Measurements from ENCODE around the gene MSI1. TPM values are rescaled to one million over a fixed set of nuclear protein-coding genes. Genes with fewer than 3 reads are reported as not detected.

The MSI1 gene
- total RNA-seq, 1 experiment from 2014 or later = 26.0 TPM

DNA sequence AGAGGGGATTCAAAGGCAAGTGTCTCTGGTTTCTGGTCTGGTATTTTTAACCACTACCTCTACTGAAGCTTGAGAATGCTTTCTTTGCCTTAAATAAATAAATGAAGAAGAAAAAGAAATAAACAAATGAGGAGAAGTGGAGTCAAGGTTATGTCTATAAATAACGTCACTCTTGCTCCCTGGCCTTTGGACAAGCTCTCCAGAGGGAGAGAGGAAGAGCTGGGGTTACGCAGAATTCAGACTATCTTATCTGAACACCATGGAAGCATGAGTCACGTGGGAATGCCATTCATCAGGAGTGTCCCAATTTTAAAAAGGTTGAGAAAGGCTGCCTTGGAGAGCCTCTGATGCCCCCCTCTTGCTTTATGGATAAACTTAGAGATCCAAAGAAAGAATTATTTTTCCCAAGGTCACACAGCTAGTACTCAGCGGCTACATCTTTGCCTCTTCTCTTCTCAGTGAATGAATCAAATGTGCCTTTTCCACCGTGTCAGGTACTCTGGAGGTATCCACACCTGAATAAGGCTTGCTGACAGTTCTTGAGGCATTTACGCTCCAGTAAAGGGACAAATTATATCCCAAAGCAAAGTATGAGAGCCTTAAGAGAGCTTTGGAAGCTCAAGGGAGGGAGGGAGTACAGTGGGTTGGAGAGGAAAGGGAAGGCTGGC is 12.9 kb upstream of the MSI1 start:
- ChIA-PET POLR2A (no interaction called here), RAD21 (ENCODE audit: low non-redundant PET in 1 of 2, low total read pairs in 2 of 2, uncharacterized antibody in 2 of 2, unreplicated experiment in 2 of 2) (no interaction called here), CTCF (interaction anchor here (1.4 kb wide), 1 partner anchor 15 kb away, joined by 4 read pairs; no protein-coding TSS in a partner anchor)
- Histone ChIP-seq H3K4me3 (replicated peaks in 1 of 2; ENCODE audit: low read depth in 1 of 2, low read length in 2 of 2) (no peak overlapping the region), H3K9me2 (ENCODE audit: insufficient read depth) (no peaks in the 10 kb centered on the region), H3K9ac (ENCODE audit: low read length) (no peak overlapping the region), H3K79me2 (ENCODE audit: insufficient read depth, low read length) (no peaks in the 10 kb centered on the region), H3K4me2 (ENCODE audit: low read length) (no peak overlapping the region), H3K9me3 (ENCODE audit: control insufficient read depth in 1 of 2, insufficient read depth in 1 of 2, low read depth in 1 of 2, low read length in 2 of 2) (no peaks in the 10 kb centered on the region), H3K27me3 (ENCODE audit: insufficient read depth, low read length) (no peaks in the 10 kb centered on the region), H4K20me1 (ENCODE audit: insufficient read depth) (no peaks in the 10 kb centered on the region), H3K27ac (ENCODE audit: low read depth, low read length) (no peak overlapping the region), H3K36me3 (ENCODE audit: control insufficient read depth in 1 of 2, insufficient read depth in 2 of 2, low read length in 2 of 2) (no peaks in the 10 kb centered on the region), H2AFZ (ENCODE audit: low read depth, low read length, poor library complexity, severe bottlenecking) (no peak overlapping the region), H3K4me1 (ENCODE audit: control insufficient read depth in 1 of 2, insufficient read depth in 2 of 2, low read length in 2 of 2) (peaks cover 0 to 9% of the 10 kb centered on the region in 2 experiments; a peak in 2 of 4 replicates)
- no peak for ATAC-seq
- intact Hi-C loops (cut with micrococcal nuclease) = no loop called here
- TF ChIP-seq EGR1 (IDR thresholded peaks at IDR 0.05; ENCODE audit: low read depth) = no peak
- TF ChIP-seq ZFX (IDR thresholded peaks at IDR 0.05) = no peak
- TF ChIP-seq EZH2phosphoT487 (IDR thresholded peaks at IDR 0.05; ENCODE audit: borderline replicate concordance) = no peak
- no peak for TF ChIP-seq EZH2 (IDR thresholded peaks at IDR 0.05)
- no peak for TF ChIP-seq FOSL1 (IDR thresholded peaks at IDR 0.05; ENCODE audit: low read depth)
- TF ChIP-seq YY1 (IDR thresholded peaks at IDR 0.05; ENCODE audit: extremely low read depth, insufficient replicate concordance, low read depth, low read length) = no peak
- TF ChIP-seq, protein P1, sequence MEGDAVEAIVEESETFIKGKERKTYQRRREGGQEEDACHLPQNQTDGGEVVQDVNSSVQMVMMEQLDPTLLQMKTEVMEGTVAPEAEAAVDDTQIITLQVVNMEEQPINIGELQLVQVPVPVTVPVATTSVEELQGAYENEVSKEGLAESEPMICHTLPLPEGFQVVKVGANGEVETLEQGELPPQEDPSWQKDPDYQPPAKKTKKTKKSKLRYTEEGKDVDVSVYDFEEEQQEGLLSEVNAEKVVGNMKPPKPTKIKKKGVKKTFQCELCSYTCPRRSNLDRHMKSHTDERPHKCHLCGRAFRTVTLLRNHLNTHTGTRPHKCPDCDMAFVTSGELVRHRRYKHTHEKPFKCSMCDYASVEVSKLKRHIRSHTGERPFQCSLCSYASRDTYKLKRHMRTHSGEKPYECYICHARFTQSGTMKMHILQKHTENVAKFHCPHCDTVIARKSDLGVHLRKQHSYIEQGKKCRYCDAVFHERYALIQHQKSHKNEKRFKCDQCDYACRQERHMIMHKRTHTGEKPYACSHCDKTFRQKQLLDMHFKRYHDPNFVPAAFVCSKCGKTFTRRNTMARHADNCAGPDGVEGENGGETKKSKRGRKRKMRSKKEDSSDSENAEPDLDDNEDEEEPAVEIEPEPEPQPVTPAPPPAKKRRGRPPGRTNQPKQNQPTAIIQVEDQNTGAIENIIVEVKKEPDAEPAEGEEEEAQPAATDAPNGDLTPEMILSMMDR (IDR thresholded peaks at IDR 0.05 in 2 of 3, conservative IDR thresholded peaks at IDR 0.05 in 1 of 3; ENCODE audit: borderline replicate concordance in 1 of 3, insufficient read depth in 1 of 3, low read depth in 2 of 3, low read length in 2 of 3) = no peak
- TF ChIP-seq, protein P2, sequence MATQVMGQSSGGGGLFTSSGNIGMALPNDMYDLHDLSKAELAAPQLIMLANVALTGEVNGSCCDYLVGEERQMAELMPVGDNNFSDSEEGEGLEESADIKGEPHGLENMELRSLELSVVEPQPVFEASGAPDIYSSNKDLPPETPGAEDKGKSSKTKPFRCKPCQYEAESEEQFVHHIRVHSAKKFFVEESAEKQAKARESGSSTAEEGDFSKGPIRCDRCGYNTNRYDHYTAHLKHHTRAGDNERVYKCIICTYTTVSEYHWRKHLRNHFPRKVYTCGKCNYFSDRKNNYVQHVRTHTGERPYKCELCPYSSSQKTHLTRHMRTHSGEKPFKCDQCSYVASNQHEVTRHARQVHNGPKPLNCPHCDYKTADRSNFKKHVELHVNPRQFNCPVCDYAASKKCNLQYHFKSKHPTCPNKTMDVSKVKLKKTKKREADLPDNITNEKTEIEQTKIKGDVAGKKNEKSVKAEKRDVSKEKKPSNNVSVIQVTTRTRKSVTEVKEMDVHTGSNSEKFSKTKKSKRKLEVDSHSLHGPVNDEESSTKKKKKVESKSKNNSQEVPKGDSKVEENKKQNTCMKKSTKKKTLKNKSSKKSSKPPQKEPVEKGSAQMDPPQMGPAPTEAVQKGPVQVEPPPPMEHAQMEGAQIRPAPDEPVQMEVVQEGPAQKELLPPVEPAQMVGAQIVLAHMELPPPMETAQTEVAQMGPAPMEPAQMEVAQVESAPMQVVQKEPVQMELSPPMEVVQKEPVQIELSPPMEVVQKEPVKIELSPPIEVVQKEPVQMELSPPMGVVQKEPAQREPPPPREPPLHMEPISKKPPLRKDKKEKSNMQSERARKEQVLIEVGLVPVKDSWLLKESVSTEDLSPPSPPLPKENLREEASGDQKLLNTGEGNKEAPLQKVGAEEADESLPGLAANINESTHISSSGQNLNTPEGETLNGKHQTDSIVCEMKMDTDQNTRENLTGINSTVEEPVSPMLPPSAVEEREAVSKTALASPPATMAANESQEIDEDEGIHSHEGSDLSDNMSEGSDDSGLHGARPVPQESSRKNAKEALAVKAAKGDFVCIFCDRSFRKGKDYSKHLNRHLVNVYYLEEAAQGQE (IDR thresholded peaks at IDR 0.05; ENCODE audit: low read depth) = no peak
- TF ChIP-seq, protein P3, sequence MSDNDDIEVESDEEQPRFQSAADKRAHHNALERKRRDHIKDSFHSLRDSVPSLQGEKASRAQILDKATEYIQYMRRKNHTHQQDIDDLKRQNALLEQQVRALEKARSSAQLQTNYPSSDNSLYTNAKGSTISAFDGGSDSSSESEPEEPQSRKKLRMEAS (IDR thresholded peaks at IDR 0.05) = no peak
- no peak for TF ChIP-seq RAD21 (IDR thresholded peaks at IDR 0.05; ENCODE audit: low read depth)
- TF ChIP-seq SRF (IDR thresholded peaks at IDR 0.05; ENCODE audit: low read depth) = no peak
- no peak for TF ChIP-seq CEBPB (IDR thresholded peaks at IDR 0.05; ENCODE audit: low read depth)
- TF ChIP-seq JUND (IDR thresholded peaks at IDR 0.05) = no peak
- no peak for DNase-seq (ENCODE audit: low read depth, low spot score)
- no TSS peak for BruUV-seq (replicated peaks)
